HG03439 (cell line): ENCODE results near the gene TXNL1.

Source experiments
- ATAC-seq: cut with Tn5 transposase; IDR thresholded peaks from one replicate; pipeline ENCODE4 v1.9.1; 2021; ENCODE audit warnings: mild to moderate bottlenecking, moderate library complexity; ENCODE audit not compliant: unreplicated experiment

TXNL1 gene

GRCh38 chr18:56570978-56571377 lies 67.4 kb downstream of the TXNL1 start:
- no peak for ATAC-seq

GRCh38 chr18:56569416-56569815 lies 69.0 kb downstream of the TXNL1 start:
- no peak for ATAC-seq

DNA sequence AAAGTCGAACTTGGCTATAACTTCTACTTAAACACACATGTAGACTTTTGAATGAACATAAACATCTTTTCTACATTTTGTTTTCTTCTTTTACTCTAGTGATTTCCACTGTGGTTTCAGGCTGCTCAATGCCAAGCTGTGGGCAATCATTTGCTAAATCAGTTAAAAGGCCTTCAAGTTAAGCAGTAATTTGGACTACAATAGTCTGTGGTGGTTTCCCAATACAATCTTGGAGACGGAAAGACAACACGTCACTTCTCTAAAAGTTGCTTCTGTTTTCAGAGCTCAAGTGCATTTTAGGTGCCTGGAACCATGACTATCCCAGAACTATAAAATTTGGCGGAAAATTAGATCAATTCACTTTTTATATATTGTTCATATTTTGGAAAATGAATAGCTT lies 69.4 kb downstream of the TXNL1 start:
- ATAC-seq = no peak

- no peak for ATAC-seq
Measured at GRCh38 chr18:56565551-56566345, 72.6 kb downstream of the TXNL1 start.

DNA sequence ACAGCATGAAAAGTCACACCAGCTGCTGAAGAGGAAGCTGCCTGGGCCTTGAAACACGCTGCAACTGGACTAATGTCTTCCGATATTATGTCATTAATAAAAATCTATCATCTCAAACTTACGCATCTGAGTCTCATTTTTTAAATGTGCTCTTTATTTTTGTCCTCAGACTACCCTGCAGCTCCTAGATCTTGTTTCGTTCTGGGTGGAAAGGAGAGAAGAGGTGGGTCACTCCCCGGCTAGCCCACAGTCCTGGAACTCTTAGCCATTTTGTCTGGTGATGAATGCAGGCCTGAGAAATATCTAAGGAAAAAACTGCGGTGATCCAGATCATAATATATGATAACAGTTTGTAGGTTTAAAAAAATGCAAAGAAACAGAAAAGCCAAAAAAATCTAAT lies 73.3 kb downstream of the TXNL1 start:
- ATAC-seq = no peak

GRCh38 chr18:56563568-56563967 lies 74.8 kb downstream of the TXNL1 start:
- ATAC-seq = no peak

GRCh38 chr18:56562479-56562878 lies 75.9 kb downstream of the TXNL1 start:
- ATAC-seq = no peak

DNA sequence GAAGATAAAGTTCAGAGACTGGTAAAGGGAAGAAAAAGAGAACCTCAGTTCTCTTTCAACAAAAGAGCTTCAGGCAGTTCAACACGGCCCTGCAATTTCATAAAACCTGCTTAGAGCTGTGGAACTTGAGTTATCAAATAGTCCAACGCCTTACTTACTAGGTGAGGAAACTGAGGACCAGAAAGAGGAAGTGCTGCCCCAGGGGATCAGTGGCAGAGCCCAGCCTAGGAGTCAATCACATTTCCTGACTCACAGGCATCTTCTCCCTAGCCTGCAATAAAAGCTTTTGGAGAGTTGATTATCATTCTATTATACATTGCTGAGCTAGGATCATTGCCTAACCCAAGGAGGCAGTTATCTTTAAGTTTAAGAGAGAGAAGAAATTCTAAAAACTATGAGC lies 77.4 kb downstream of the TXNL1 start:
- no peak for ATAC-seq

DNA sequence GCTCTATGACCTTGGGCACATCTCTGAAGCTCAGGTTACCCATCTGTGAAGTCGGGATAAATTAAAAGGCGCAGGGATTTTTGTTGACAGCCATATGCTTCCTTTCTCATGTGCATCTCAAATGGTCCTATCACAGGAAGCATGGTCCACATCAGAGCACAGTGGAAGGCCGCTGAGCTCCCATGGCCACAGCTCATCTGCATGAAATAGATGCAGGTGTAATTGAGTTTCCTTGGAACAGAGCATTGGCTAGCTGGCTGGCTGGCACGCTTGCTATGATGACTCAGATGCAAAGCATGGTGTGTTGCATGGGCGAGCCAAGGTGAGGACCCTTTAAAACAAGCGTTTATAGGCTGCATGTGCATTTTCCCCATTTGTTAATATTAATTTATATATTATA lies 79.3 kb downstream of the TXNL1 start:
- no peak for ATAC-seq

GRCh38 chr18:56556907-56557306 lies 81.5 kb downstream of the TXNL1 start:
- no peak for ATAC-seq

DNA sequence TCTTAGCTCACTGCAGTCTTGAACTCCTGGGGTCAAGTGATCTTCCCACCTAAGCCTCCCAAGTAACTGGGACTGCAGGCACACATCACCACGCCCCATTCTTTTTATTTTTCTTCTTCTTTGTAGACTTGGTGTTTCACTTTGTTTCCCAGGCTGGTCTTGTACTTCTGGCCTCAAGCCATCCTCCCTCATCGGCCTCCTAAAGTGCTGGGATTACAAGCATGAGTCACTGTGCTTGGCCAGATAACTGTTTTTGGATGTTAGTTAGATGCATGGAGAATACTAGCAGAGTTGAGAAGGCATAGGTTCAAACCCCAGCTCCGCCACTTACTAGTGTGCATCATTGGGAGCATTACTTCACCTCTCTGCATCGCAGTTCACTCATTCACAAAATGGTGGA lies 88.3 kb downstream of the TXNL1 start:
- ATAC-seq = no peak
